SJSA1 (cell line): ENCODE measurements around the gene C4B. TPM values are rescaled to one million over a fixed set of nuclear protein-coding genes. Genes with fewer than 3 reads are reported as not detected.
"Not testable (repeated sequence)": the region's sequence is repeated elsewhere in the genome, so short reads cannot be mapped to it uniquely, and the experiment has no call there.

Source experiments
- DNase-seq, 2 experiments: peaks; one replicate each; pipeline ENCODE4 v3.0.0-alpha.2; 2015 to 2020; ENCODE audit warnings: low spot score in 2 of 2, low read depth in 1 of 2
- H3K27ac ChIP-seq: fragments of 250-450 bp; sonication (Bioruptor Pico); 2 replicates; pipeline ENCODE4 v1.5.1; 2020; ENCODE audit warnings: mild to moderate bottlenecking, moderate library complexity
- H3K27me3 ChIP-seq: fragments of 250-450 bp; sonication (Bioruptor Pico); replicated peaks from 2 replicates; pipeline ENCODE4 v1.5.1; 2020; ENCODE audit warnings: mild to moderate bottlenecking, moderate library complexity
- H3K36me3 ChIP-seq: fragments of 250-450 bp; sonication (Bioruptor Pico); 2 replicates; pipeline ENCODE4 v1.5.1; 2020; ENCODE audit warnings: mild to moderate bottlenecking
- H3K4me1 ChIP-seq: fragments of 250-450 bp; sonication (Bioruptor Pico); replicated peaks from 2 replicates; pipeline ENCODE4 v1.6.1; 2021; ENCODE audit warnings: mild to moderate bottlenecking
- H3K4me3 ChIP-seq: fragments of 250-450 bp; sonication (Bioruptor Pico); 2 replicates; pipeline ENCODE4 v1.5.1; 2020; ENCODE audit warnings: mild to moderate bottlenecking
- H3K9me3 ChIP-seq: fragments of 250-450 bp; sonication (Bioruptor Pico); replicated peaks from 2 replicates; pipeline ENCODE4 v1.5.1; 2020; ENCODE audit warnings: mild to moderate bottlenecking
- total RNA-seq: library from RNA; depleted of rRNA; stranded (reverse); fragments of >200 nt; shearing (Covaris generic); gene quantifications from 2 replicates; pipeline ENCODE4 v1.2.3, GENCODE V29; 2014

Gene C4B
- total RNA-seq, 1 experiment from 2014 or later = 1.5 TPM

DNA sequence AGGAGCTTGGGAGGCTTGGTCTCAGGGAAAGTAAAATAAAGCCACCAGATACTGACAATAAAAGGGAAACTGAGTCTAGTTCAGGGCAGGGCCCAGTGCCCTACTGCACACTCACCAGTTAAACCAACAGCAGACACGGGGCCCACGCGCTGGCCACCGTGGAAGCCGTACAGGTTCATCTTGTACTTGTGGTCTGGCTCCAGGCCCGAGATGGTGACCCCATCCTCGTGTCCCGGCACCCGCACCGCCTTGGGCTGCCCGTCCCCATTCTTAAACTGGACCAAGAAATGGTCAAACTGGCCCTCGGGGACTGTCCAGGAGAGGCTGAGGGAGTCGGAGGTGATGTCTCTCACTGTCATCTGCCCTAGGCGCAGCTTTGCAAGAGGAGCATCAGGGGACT, 50.1 kb downstream of the C4B start:
- no peak overlapping the region for H3K4me3 ChIP-seq
- no peaks in the 10 kb centered on the region for H3K9me3 ChIP-seq
- no peaks in the 10 kb centered on the region for H3K36me3 ChIP-seq
- H3K4me1 ChIP-seq = peaks cover 7% of the 10 kb centered on the region; the same call in 1 of the 2 replicates
- no peaks in the 10 kb centered on the region for H3K27me3 ChIP-seq
- DNase-seq = no peak
- no peak overlapping the region for H3K27ac ChIP-seq

DNA sequence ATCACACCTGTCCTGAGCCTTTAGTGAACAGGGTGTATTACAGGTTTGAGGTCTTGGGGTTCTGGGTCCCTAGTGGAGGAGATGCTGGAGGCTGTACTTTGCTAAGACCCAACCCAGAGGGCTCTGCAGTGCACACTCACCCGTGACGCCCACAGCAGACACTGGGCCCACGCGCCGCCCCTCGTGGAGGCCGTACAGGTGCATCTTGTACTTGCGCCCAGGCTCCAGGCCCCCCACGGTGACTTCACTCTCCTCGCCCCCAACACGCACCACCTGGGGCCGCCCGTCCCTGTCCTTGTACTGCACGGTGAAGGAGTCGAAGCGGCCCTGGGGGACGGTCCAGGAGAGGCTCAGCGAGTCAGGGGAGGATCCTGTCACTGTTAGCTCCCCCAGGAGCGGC, 52.9 kb downstream of the C4B start:
- DNase-seq, H3K4me3 ChIP-seq, H3K4me1 ChIP-seq, H3K9me3 ChIP-seq, H3K27me3 ChIP-seq, H3K36me3 ChIP-seq, H3K27ac ChIP-seq: not testable (repeated sequence)

DNA sequence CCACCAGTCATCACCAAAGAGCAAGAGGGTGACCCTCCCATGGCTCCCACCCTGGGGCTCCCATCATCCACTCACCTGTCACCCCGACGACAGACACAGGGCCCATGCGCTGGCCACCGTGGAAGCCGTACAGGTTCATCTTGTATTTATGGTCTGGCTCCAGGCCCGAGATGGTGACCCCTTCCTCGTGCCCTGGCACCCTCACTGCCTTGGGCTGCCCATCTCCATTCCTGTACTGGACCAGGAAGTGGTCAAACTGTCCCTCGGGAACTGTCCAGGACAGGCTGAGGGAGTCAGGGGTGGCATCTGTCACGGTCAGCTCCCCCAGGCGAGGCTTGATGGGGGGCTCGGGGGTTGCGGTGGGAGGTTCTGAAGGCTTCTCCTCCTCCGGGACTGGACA, 53.7 kb downstream of the C4B start:
- not testable (repeated sequence) for H3K4me1 ChIP-seq, DNase-seq, H3K36me3 ChIP-seq, H3K27ac ChIP-seq, H3K9me3 ChIP-seq, H3K27me3 ChIP-seq, H3K4me3 ChIP-seq

DNA sequence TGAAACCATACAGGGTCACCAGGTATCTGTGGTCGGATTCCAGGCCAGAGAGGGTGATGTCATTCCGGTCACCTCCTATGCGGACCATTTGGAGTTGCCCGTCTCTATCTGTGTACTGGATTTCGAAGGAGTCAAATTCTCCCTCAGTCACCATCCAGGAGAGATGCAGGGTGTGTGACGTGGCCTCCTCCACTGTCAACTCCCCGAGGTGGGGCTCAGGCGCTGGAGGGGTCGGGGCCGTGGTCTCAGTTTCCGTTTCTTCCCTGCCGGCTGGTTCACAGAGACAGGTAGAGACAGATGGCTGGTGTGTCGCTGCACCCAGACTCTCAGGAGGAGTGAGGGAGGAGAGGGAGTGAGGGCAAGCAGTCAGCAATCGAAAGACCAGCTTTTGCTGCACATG, 54.3 kb downstream of the C4B start:
- Histone ChIP-seq H3K4me3 (no peak overlapping the region), H3K27ac (no peak overlapping the region), H3K27me3 (no peaks in the 10 kb centered on the region), H3K36me3 (no peaks in the 10 kb centered on the region), H3K9me3 (no peaks in the 10 kb centered on the region), H3K4me1 (no peaks in the 10 kb centered on the region)
- DNase-seq = no peak

DNA sequence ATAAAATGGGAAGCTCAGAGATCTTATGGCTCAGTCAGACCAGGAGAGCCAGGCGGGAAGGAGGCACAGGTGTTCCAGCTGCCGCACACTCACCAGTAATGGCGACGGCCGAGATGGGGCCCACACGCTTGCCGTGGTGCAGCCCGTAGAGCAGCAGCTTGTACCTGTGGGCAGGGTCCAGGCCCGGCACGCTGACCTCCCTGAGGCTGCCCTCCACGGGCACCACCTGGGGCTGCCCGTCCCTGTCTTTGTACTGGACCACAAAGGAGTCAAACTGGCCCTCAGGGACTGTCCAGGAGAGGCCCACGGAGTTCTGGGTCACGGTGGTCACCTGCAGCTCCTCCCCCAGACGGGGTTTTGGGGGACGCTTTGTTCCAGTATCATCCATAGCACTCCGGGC, 54.9 kb downstream of the C4B start:
- Histone ChIP-seq H3K4me1 (no peaks in the 10 kb centered on the region), H3K27ac (no peak overlapping the region), H3K36me3 (no peaks in the 10 kb centered on the region), H3K4me3 (no peak overlapping the region), H3K27me3 (no peaks in the 10 kb centered on the region), H3K9me3 (no peaks in the 10 kb centered on the region)
- DNase-seq = no peak

DNA sequence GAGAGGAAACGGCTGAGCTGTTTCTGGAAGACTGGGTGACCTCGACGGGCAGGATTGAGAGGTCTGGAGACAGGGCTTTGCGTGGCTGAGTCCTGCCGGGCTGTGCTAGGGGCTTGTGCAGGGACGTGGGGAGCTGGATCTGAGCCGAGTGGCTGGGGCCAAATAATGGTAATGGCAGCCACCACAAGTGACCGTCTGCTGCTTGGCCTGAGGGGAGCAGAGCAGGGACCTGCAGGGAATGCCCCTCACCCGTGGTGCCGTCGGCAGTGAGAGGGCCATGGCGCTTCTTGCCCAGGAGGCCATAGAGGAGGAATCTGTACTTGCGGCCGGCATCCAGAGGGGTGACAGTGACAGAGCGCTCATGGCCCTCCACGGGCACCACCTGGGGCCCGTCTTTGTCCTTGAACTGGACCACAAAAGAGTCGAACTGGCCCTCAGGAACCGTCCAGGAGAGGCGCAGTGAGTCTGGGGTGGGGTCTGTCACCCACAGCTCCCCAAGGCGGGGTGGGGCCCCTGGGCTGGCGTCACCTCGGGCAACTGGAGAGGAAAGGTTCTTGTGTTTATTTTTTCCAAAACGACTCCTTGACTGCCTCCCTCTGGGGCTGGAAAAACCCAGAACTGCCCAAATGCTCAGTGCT, 55.4 kb downstream of the C4B start:
- Histone ChIP-seq H3K4me3 (no peak overlapping the region), H3K27ac (no peak overlapping the region), H3K9me3 (no peaks in the 10 kb centered on the region), H3K4me1 (peaks cover 2% of the 10 kb centered on the region), H3K36me3 (no peaks in the 10 kb centered on the region), H3K27me3 (no peaks in the 10 kb centered on the region)
- DNase-seq = no peak

DNA sequence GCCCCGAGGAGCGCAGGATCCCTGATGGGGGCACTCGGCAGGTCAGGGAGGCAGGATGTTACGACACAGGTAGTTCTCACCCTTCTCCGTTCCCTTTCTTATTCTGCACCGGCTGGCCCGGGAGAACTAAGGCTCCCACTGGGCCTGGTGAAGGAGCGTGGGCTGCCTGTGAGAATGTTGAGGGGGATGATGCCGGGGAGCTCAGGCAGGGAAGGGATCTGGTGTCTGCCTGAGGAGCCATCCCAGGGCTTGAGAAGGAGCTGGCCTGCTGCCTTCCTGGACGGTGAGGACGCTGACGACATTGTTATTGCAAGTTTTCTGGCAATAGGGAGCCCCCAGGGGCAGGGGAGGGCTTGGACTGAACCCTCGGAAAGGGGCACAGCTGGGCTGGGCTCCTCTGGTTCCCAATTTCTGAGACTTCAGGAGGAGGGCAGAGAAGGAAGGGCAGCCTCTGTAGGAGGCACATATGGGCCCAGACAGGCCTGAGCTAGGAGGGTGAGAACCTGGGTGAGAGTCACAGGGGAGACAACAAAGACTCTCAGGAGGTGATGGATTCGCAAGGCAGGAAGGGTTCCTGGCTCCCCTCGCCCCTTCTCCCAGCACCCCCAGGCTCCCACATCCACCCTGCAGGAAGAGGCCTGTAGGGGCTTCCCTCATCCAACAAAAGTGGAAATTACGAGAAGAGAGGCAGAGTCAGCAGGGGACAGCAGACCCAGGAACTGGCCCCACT, 56.4 kb downstream of the C4B start:
- no peak for DNase-seq
- Histone ChIP-seq H3K4me3 (no peak overlapping the region), H3K9me3 (no peaks in the 10 kb centered on the region), H3K27ac (no peak overlapping the region), H3K36me3 (no peaks in the 10 kb centered on the region), H3K4me1 (peaks cover 12% of the 10 kb centered on the region), H3K27me3 (no peaks in the 10 kb centered on the region)

DNA sequence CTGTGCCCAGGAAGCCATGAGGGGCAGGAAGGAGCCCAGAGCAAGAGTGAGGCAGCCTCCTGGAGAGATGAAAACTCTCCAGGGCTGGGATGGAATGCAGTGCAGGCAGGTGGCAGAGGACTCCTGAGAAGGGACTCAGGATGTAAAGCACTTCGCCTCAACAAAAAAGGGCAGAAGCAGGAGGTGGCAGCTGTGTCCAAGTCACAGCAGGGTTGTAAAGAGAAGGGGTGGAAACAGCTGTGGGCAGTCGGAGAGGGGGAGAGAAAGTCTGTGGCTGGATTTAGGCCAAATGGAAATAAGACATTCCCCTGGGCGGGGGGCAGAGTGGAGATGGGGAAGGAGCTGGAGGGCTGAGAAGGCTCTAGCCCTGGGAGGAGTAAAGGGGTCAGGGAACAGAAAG, 58.5 kb downstream of the C4B start:
- no peak overlapping the region for H3K27ac ChIP-seq
- no peak overlapping the region for H3K4me3 ChIP-seq
- H3K9me3 ChIP-seq = no peaks in the 10 kb centered on the region
- no peaks in the 10 kb centered on the region for H3K27me3 ChIP-seq
- no peak for DNase-seq
- no peaks in the 10 kb centered on the region for H3K36me3 ChIP-seq
- H3K4me1 ChIP-seq = peaks cover 24% of the 10 kb centered on the region

DNA sequence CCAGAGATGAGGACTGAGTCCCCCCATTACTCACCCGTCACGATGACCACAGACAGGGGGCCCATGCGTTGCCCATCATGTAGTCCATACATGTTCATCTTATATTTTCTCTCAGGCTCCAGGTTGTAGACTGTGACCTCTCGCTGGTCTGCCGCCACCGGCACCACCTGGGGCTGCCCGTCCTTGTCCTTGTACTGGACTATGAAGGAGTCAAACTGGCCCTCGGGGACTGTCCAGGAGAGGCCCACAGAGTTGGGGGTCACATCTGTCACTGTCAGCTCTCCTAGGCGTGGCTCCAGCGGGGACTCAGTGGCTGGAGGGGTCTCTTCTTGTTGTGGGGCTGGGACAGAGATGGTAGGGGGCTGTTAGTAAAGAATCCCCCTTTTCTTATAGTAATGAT, 59.0 kb downstream of the C4B start:
- H3K36me3 ChIP-seq = no peaks in the 10 kb centered on the region
- H3K9me3 ChIP-seq = no peaks in the 10 kb centered on the region
- H3K27me3 ChIP-seq = no peaks in the 10 kb centered on the region
- H3K4me3 ChIP-seq = no peak overlapping the region
- peaks cover 25% of the 10 kb centered on the region for H3K4me1 ChIP-seq
- no peak for DNase-seq
- no peak overlapping the region for H3K27ac ChIP-seq

DNA sequence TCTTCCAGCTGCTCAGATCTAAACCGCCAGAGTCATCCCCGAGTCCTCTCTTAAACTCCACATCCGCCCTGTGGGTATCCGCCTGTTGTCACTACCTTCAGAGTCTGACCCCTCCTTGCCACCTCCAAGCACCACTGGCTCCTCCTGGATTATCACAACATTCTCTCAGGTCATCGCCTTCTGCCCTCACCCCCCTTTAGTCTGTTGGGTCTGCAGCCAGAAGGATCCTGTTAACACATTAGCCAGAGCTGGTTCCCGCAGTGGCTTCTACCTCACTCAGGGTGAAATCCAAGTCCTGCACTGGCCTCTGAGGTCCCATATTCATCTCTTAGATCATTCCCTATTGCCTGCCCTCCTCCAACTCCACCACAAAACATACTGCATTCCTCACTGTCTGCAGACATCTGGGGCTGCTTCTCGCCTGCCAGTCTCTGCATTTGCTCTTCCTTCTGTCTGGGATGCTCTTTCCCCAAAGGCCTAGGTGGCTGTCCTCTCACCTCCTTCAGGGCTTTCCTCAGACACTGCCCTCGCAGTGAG, 60.5 kb downstream of the C4B start:
- H3K4me3 ChIP-seq = no peak overlapping the region
- peaks cover 40% of the 10 kb centered on the region for H3K4me1 ChIP-seq
- no peaks in the 10 kb centered on the region for H3K36me3 ChIP-seq
- H3K9me3 ChIP-seq = no peaks in the 10 kb centered on the region
- H3K27me3 ChIP-seq = no peaks in the 10 kb centered on the region
- DNase-seq = no peak
- H3K27ac ChIP-seq = no peak overlapping the region

DNA sequence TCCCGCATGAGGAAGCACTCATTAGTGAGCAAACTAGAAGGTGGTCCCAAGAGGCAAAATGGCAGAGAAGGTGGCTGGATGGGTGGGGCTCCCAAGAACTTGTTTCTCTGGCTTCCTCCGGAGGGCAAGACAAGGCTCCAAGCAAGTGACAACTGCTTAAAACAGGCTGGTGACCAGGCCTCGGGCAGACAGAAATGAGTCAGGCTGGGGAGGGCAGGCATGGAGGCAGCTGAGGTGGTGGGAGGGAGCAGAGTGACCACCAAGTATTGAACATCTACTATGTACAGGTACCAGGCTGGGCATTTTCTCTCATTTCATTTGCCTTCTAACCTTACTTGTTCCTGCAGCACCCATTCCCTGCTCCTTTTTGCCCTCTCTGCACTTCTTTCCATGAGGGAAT, 61.2 kb downstream of the C4B start:
- Histone ChIP-seq H3K27me3 (no peaks in the 10 kb centered on the region), H3K9me3 (no peaks in the 10 kb centered on the region), H3K36me3 (no peaks in the 10 kb centered on the region), H3K27ac (no peak overlapping the region), H3K4me3 (no peak overlapping the region), H3K4me1 (peaks cover 47% of the 10 kb centered on the region)
- DNase-seq = no peak

DNA sequence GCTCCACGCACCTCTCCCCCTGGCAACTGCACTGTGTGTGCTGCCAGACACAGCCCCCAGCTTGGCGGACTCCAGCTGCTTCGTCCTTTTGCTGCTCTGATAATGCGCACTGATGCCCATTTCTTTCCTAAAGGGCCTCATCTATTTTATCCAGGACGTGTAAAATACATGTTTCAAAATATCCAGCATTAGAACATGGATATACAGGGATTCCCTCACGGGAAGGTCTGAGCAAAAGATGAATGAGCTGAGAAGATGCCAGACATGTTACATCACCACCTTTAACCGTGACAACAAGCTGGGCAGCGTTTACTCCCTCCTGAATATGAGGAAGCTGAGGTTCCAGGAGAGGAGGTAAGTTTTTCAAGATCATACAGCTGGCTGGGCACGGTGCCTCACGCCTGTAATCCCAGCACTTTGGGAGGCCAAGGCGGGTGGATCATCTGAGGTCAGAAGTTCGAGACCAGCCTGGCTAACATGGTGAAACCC, 61.8 kb downstream of the C4B start:
- H3K9me3 ChIP-seq = no peaks in the 10 kb centered on the region
- H3K27me3 ChIP-seq = no peaks in the 10 kb centered on the region
- no peak overlapping the region for H3K27ac ChIP-seq
- peak in 1 of 2 experiments; percentile 60 for DNase-seq
- H3K36me3 ChIP-seq = no peaks in the 10 kb centered on the region
- H3K4me1 ChIP-seq = peaks cover 53% of the 10 kb centered on the region
- H3K4me3 ChIP-seq = no peak overlapping the region

DNA sequence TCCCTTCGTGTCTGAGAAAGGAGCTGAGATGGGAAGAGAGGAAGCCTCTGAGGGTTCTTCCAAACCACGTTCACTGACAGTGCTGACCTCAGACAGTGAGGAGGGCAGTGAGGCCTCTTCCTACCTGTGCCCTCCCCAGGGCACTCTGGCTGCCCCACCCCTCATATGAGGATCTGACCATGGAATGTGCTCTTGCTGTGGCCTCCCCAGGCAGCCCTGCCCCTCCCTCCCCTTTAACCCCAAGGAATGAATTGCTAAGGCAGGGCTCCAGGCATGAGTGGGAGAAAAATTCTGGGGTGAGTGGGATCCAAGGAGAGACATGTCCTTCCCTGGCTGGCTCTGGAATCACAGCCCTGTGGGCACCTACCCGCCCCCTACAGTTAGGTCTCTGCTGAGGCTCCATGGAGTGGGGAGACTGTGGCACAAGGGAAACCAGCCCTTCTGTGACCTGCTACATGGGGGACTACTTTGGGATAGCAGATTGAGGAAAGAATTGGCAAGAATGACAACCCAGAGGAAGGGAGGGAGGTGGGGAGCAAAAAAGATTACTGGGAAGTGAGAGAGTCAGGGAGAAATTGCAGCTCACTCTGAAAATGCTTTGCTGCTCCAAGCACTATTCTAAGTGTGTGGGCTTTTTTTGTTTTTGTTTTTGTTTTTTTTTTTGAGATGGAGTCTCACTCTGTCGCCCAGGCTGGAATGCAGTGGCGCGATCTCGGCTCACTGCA, 65.1 kb downstream of the C4B start:
- Histone ChIP-seq H3K27me3 (no peaks in the 10 kb centered on the region), H3K4me3 (no peak overlapping the region), H3K27ac (peak overlapping the region; percentile 76), H3K36me3 (no peaks in the 10 kb centered on the region), H3K4me1 (peaks cover 80% of the 10 kb centered on the region), H3K9me3 (no peaks in the 10 kb centered on the region)
- DNase-seq = peak; percentile 50 to 82
